HepG2 (cell line): ENCODE results near the gene PPDPF. TPM values are rescaled to one million over a fixed set of nuclear protein-coding genes. Genes with fewer than 3 reads are reported as not detected.

Source experiments
- HNRNPL ChIP-seq: fragments of 200-400 bp; formaldehyde crosslinking; IDR thresholded peaks from 2 replicates; pipeline ENCODE4 v1.6.1; 2017; ENCODE audit warnings: mild to moderate bottlenecking, low read depth, low read length
- MLXIP ChIP-seq: sonication (generic); formaldehyde crosslinking; IDR thresholded peaks from 2 replicates; pipeline ENCODE4 v1.9.0; 2021; ENCODE audit warnings: missing genetic modification reagents, borderline replicate concordance
- PITX1 ChIP-seq: sonication (generic); formaldehyde crosslinking; IDR thresholded peaks from 2 replicates; pipeline ENCODE4 v1.5.1; 2020; ENCODE audit warnings: mild to moderate bottlenecking, missing genetic modification reagents
- TAF15 ChIP-seq: fragments of 200-400 bp; formaldehyde crosslinking; IDR thresholded peaks from one replicate; pipeline ENCODE4 v1.6.1; 2018; ENCODE audit warnings: mild to moderate bottlenecking, low read depth, low read length; ENCODE audit not compliant: poor library complexity, severe bottlenecking
- TFDP1 ChIP-seq: IDR thresholded peaks from 2 replicates; pipeline ENCODE4 v1.6.1; 2016; ENCODE audit warnings: missing compliant biosample characterization, missing genetic modification reagents, borderline replicate concordance
- WIZ ChIP-seq: sonication (generic); formaldehyde crosslinking; IDR thresholded peaks from 2 replicates; pipeline ENCODE4 v1.5.1; 2020; ENCODE audit warnings: mild to moderate bottlenecking, missing genetic modification reagents
- ZBTB44 ChIP-seq: sonication (generic); formaldehyde crosslinking; IDR thresholded peaks from 2 replicates; pipeline ENCODE4 v1.4.0; 2020; ENCODE audit warnings: missing genetic modification reagents
- ZBTB8A ChIP-seq: sonication (generic); formaldehyde crosslinking; IDR thresholded peaks from 2 replicates; pipeline ENCODE4 v1.4.0; 2020; ENCODE audit warnings: mild to moderate bottlenecking, low read depth, missing genetic modification reagents, borderline replicate concordance
- ZFY ChIP-seq: sonication (generic); formaldehyde crosslinking; IDR thresholded peaks from 2 replicates; pipeline ENCODE4 v1.4.0; 2020; ENCODE audit warnings: missing genetic modification reagents
- ZNF296 ChIP-seq: sonication (generic); formaldehyde crosslinking; conservative IDR thresholded peaks from 2 replicates; pipeline ENCODE4 v1.5.0; 2020; ENCODE audit warnings: mild to moderate bottlenecking, missing genetic modification reagents
- ZNF30 ChIP-seq: sonication (generic); formaldehyde crosslinking; IDR thresholded peaks from 2 replicates; pipeline ENCODE4 v1.5.0; 2020; ENCODE audit warnings: mild to moderate bottlenecking, missing genetic modification reagents
- ZNF451 ChIP-seq: sonication (generic); formaldehyde crosslinking; IDR thresholded peaks from 2 replicates; pipeline ENCODE4 v1.5.0; 2020; ENCODE audit warnings: mild to moderate bottlenecking, missing genetic modification reagents
- polyA plus RNA-seq, 8 experiments: library from polyadenylated mRNA; depleted of rRNA in 3 of 8; stranded (reverse) in 7 of 8; unstranded in 1 of 8; fragments of >200 nt; fragmentation: Illumina TruSeq in 4 of 8; extraction: Trizol in 4 of 8; gene quantifications; 2 replicates each; pipeline versions ENCODE4 v1.2.1 to v1.2.3, GENCODE V29; 2011 to 2016; ENCODE audit warnings: low read depth in 4 of 8, missing spikeins in 1 of 8, mixed read lengths in 1 of 8; ENCODE audit not compliant: insufficient read depth in 1 of 8
- total RNA-seq, 5 experiments: library from RNA; depleted of rRNA; stranded (reverse); fragments of >200 nt; fragmentation: Illumina TruSeq; extraction: Trizol; gene quantifications; 2 replicates each; pipeline ENCODE4 v1.2.3, GENCODE V29; 2016; ENCODE audit warnings: low read depth in 1 of 5
- TF ChIP-seq, protein P1 (sequence below): sonication (generic); formaldehyde crosslinking; IDR thresholded peaks from 2 replicates; pipeline ENCODE4 v1.5.1; 2020; ENCODE audit warnings: mild to moderate bottlenecking, missing genetic modification reagents
- TF ChIP-seq, protein P2 (sequence below): sonication (generic); formaldehyde crosslinking; IDR thresholded peaks from 2 replicates; pipeline ENCODE4 v1.4.0; 2020; ENCODE audit warnings: mild to moderate bottlenecking, missing genetic modification reagents
- TF ChIP-seq, protein P3 (sequence below): sonication (generic); formaldehyde crosslinking; IDR thresholded peaks from 2 replicates; pipeline ENCODE4 v1.5.0; 2020; ENCODE audit warnings: mild to moderate bottlenecking, missing genetic modification reagents, moderate library complexity

The PPDPF gene
- total and polyA plus RNA-seq, 2 of the 13 experiments (the other 11 are each of a cell fraction or from before 2014, with no cell fraction given): 1.8 to 7.0 TPM

DNA sequence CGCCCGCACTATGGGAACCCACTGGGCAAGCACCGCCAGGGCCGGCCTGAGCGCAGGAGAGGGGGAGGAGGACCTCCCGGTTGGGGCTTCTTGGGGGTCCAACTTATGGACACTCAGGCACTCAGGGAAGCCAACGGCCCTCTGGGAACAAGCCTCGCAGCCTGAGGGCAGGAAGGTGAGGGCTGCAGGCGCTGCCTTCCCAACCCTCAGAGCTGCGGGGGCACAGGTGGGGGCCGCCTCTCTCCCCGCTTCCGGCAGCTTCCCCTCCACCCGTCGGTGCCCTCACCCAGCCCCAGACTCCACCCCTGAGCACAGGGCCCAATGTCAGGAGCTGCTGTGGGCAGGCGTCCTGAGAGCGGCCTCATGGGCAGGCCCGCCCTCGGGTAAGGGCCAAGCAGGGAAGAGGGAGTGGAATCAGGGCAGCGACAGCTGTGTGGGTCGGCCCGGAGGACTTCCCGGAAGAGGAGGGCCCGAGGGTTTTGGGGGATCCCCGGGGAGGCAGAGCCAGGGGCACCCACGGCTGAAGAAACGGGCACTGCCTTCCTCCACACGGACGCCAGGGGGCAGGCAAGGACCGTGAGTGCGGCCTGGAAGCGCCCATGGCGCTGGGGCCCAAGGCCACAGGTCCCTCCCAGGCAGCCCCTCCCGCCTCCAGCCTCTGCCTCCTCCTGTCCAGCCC is 17.1 kb downstream of the PPDPF start (continued):
- TF ChIP-seq MLXIP (CRISPR knock-in tag) (no peak), ZNF30 (CRISPR knock-in tag) (no peak), ZBTB44 (CRISPR knock-in tag) (0 out of 2 replicates have a peak, but pooled peaks have one; percentile 68), TFDP1 (CRISPR knock-in tag) (peak; percentile 64; the same call in 1 of the 2 replicates), ZFY (peak; percentile 84), TAF15 (peak; percentile 88), ZNF451 (CRISPR knock-in tag) (peak; percentile 89), ZNF296 (peak; percentile 96), HNRNPL (peak; percentile 98), WIZ (CRISPR knock-in tag) (peak; percentile 80; the same call in 1 of the 2 replicates), ZBTB8A (CRISPR knock-in tag) (no peak), PITX1 (CRISPR knock-in tag) (0 out of 2 replicates have a peak, but pooled peaks have one; percentile 84)
- TF ChIP-seq, protein P1, sequence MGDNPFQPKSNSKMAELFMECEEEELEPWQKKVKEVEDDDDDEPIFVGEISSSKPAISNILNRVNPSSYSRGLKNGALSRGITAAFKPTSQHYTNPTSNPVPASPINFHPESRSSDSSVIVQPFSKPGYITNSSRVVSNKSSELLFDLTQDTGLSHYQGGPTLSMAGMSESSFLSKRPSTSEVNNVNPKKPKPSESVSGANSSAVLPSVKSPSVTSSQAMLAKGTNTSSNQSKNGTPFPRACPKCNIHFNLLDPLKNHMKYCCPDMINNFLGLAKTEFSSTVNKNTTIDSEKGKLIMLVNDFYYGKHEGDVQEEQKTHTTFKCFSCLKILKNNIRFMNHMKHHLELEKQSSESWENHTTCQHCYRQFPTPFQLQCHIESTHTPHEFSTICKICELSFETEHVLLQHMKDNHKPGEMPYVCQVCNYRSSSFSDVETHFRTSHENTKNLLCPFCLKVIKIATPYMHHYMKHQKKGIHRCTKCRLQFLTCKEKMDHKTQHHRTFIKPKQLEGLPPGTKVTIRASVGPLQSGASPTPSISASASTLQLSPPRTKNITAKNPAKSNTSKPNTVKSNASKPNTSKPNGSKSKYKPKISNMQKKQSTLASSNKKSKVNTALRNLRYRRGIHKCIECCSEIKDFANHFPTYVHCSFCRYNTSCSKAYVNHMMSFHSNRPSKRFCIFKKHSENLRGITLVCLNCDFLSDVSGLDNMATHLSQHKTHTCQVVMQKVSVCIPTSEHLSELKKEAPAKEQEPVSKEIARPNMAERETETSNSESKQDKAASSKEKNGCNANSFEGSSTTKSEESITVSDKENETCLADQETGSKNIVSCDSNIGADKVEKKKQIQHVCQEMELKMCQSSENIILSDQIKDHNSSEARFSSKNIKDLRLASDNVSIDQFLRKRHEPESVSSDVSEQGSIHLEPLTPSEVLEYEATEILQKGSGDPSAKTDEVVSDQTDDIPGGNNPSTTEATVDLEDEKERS: peak; percentile 96
- TF ChIP-seq, protein P2, sequence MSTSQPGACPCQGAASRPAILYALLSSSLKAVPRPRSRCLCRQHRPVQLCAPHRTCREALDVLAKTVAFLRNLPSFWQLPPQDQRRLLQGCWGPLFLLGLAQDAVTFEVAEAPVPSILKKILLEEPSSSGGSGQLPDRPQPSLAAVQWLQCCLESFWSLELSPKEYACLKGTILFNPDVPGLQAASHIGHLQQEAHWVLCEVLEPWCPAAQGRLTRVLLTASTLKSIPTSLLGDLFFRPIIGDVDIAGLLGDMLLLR (CRISPR knock-in tag): no peak; the same call in 1 of the 2 replicates
- TF ChIP-seq, protein P3, sequence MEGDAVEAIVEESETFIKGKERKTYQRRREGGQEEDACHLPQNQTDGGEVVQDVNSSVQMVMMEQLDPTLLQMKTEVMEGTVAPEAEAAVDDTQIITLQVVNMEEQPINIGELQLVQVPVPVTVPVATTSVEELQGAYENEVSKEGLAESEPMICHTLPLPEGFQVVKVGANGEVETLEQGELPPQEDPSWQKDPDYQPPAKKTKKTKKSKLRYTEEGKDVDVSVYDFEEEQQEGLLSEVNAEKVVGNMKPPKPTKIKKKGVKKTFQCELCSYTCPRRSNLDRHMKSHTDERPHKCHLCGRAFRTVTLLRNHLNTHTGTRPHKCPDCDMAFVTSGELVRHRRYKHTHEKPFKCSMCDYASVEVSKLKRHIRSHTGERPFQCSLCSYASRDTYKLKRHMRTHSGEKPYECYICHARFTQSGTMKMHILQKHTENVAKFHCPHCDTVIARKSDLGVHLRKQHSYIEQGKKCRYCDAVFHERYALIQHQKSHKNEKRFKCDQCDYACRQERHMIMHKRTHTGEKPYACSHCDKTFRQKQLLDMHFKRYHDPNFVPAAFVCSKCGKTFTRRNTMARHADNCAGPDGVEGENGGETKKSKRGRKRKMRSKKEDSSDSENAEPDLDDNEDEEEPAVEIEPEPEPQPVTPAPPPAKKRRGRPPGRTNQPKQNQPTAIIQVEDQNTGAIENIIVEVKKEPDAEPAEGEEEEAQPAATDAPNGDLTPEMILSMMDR (CRISPR knock-in tag): peak; percentile 99
